NCI-H2196 treated with DMSO at 0.1 percent for 48 hours (cell line): ENCODE data around the gene CDKN2A.

Experiments
- DNase-seq: peaks from one replicate; lab custom pipeline; 2025; ENCODE audit not compliant: unreplicated experiment; lab: John Stamatoyannopoulos, UW

CDKN2A gene

GRCh38 chr9:21945606-21946005, 48.6 kb downstream of the CDKN2A start:
- DNase-seq = no peak

GRCh38 chr9:21943464-21943863, 50.7 kb downstream of the CDKN2A start:
- no peak for DNase-seq

- no peak for DNase-seq
Measured at GRCh38 chr9:21941337-21941995, 52.7 kb downstream of the CDKN2A start.

- DNase-seq = no peak
Measured at GRCh38 chr9:21936161-21936560, 58.0 kb downstream of the CDKN2A start.

- DNase-seq = no peak
Measured at GRCh38 chr9:21935631-21936030, 58.6 kb downstream of the CDKN2A start.

- DNase-seq = no peak
Measured at GRCh38 chr9:21933865-21934264, 60.3 kb downstream of the CDKN2A start.

GRCh38 chr9:21933281-21933680, 60.9 kb downstream of the CDKN2A start:
- no peak for DNase-seq

GRCh38 chr9:21931428-21931827, 62.8 kb downstream of the CDKN2A start:
- no peak for DNase-seq

- no peak for DNase-seq
Measured at GRCh38 chr9:21927752-21928151, 66.4 kb downstream of the CDKN2A start.

- no peak for DNase-seq
Measured at GRCh38 chr9:21923694-21924093, 70.5 kb downstream of the CDKN2A start.

GRCh38 chr9:21919377-21920362, 74.5 kb downstream of the CDKN2A start:
- DNase-seq = no peak
